ENCODE results near the gene CMKLR1. TPM values are rescaled to one million over a fixed set of nuclear protein-coding genes. Genes with fewer than 3 reads are reported as not detected.

CMKLR1 gene
- total and polyA plus RNA-seq, 2 donors (not counting 1 experiment from before 2014, with no cell fraction given), result 0.06 to 0.54 TPM

DNA sequence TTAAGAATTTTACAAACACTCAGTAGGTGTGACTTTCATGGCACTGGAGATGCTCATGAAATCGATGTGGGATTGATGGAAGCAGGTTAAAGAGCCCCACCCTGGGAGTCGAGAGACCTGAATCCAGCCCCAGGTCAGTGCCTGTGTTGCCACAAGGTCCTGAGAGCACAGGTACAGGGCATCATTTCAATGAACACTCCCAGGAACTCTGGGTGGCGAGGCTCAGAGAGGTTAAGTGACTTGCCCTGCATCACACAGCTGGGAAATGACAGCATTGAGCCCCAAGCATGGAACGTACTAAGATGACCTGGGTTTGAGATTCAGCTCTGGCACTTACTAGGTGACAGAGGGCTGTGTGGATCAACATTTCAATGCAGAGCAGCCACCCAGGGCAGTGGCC is 98.2 kb downstream of the CMKLR1 start:
- Histone ChIP-seq H4K20me1 (ENCODE audit: control insufficient read depth, insufficient read depth, low read length, poor library complexity, severe bottlenecking) (no peaks in the 10 kb centered on the region), H3K9ac (ENCODE audit: low read length) (no peak overlapping the region), H3K36me3 (replicated peaks in 1 of 2; ENCODE audit: control extremely low read depth in 1 of 2, control insufficient read depth in 1 of 2, extremely low read depth in 1 of 2, insufficient read depth in 2 of 2, low read length in 1 of 2) (no peaks in the 10 kb centered on the region), H2AFZ (ENCODE audit: insufficient read depth, low read depth, low read length, poor library complexity, severe bottlenecking) (no peak overlapping the region), H3K4me3 (ENCODE audit: control extremely low read depth in 1 of 5, extremely low read depth in 1 of 5, insufficient read depth in 1 of 5, low read depth in 2 of 5, low read length in 4 of 5) (no peak overlapping the region), H3K27me3 (replicated peaks in 1 of 4; ENCODE audit: control extremely low read depth in 1 of 4, control insufficient read depth in 3 of 4, insufficient read depth in 4 of 4, low read length in 3 of 4) (peaks cover 0 to 8% (median 0%) of the 10 kb centered on the region in 4 experiments), H3K9me3 (ENCODE audit: control extremely low read depth in 1 of 3, control insufficient read depth in 2 of 3, insufficient read depth in 1 of 3, low read length in 2 of 3) (peaks cover 0 to 3% (median 0%) of the 10 kb centered on the region in 3 donors), H3K4me1 (ENCODE audit: control insufficient read depth in 2 of 2, insufficient read depth in 2 of 2, low read length in 2 of 2) (no peaks in the 10 kb centered on the region), H3K79me2 (ENCODE audit: control insufficient read depth, insufficient read depth, low read length) (no peaks in the 10 kb centered on the region), H3K27ac (ENCODE audit: low read length in 2 of 2) (no peak overlapping the region), H3K4me2 (replicated peaks; ENCODE audit: low read depth, low read length, poor library complexity, severe bottlenecking) (no peak overlapping the region)
- H3K9me3 Mint-ChIP-seq (ENCODE audit: insufficient read depth), result no peaks in the 10 kb centered on the region
- no peaks in the 10 kb centered on the region for H3K4me1 Mint-ChIP-seq
- DNase-seq (no peak), ATAC-seq (ENCODE audit: low read depth) (no peak)
- POLR2A ChIA-PET, result no interaction called here
- intact Hi-C loops (cut with micrococcal nuclease), result no loop called here
- peaks cover 22% of the 10 kb centered on the region for H3K27me3 Mint-ChIP-seq
- no peak overlapping the region for H3K27ac Mint-ChIP-seq
- CTCF ChIA-PET, result no interaction called here
- TF ChIP-seq EZH2 (IDR thresholded peaks at IDR 0.05; ENCODE audit: borderline replicate concordance, insufficient read depth, low read depth, low read length, poor library complexity, severe bottlenecking), result no peak
- TF ChIP-seq, protein P1, sequence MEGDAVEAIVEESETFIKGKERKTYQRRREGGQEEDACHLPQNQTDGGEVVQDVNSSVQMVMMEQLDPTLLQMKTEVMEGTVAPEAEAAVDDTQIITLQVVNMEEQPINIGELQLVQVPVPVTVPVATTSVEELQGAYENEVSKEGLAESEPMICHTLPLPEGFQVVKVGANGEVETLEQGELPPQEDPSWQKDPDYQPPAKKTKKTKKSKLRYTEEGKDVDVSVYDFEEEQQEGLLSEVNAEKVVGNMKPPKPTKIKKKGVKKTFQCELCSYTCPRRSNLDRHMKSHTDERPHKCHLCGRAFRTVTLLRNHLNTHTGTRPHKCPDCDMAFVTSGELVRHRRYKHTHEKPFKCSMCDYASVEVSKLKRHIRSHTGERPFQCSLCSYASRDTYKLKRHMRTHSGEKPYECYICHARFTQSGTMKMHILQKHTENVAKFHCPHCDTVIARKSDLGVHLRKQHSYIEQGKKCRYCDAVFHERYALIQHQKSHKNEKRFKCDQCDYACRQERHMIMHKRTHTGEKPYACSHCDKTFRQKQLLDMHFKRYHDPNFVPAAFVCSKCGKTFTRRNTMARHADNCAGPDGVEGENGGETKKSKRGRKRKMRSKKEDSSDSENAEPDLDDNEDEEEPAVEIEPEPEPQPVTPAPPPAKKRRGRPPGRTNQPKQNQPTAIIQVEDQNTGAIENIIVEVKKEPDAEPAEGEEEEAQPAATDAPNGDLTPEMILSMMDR (IDR thresholded peaks at IDR 0.05), result no peak
- 81% methylated on average over 4 of the region's 4 CpGs for WGBS (ENCODE audit: insufficient coverage)
- no peak overlapping the region for H3K4me3 Mint-ChIP-seq

DNA sequence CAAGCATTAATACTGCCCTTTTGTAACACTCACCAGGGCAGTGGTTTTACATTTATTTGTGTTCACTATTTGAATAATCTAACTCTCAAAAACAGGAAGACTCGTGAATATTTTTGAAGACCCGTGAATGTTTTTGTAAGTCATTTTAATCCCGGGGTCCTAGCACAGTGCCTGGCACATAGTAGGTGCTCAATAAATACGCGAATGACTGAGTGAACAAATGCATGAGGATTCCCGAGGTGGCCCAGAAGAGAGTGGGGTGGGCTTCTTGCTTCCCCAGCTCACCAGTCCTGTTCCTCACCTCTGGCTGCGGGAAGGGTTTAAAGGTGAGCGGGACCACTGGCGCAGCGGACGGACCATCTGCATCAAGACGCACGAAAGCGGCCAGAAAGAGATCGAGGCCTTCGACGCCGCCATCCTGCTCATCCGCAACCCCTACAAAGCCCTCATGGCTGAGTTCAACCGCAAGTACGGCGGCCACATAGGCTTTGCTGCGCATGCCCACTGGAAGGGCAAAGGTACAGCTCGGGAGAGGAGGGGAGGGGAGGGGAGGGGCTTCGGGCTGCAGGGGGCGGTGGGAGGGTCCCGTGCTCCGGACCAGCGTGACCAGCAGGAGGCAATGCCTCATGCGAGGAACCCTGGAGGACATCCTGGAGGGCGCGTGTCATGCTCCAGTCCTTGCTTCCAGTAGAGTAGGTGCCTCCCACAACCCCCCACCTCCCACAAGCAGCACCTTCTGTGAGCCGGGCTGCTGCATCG is 98.9 kb downstream of the CMKLR1 start:
- CTCF ChIA-PET, result no interaction called here
- 77% methylated on average over 17 of the region's 34 CpGs for WGBS (ENCODE audit: insufficient coverage)
- peaks cover 24% of the 10 kb centered on the region for H3K27me3 Mint-ChIP-seq
- Histone ChIP-seq H3K4me2 (replicated peaks; ENCODE audit: low read depth, low read length, poor library complexity, severe bottlenecking) (no peak overlapping the region), H3K36me3 (replicated peaks in 1 of 2; ENCODE audit: control extremely low read depth in 1 of 2, control insufficient read depth in 1 of 2, extremely low read depth in 1 of 2, insufficient read depth in 2 of 2, low read length in 1 of 2) (no peaks in the 10 kb centered on the region), H3K4me1 (ENCODE audit: control insufficient read depth in 2 of 2, insufficient read depth in 2 of 2, low read length in 2 of 2) (no peaks in the 10 kb centered on the region), H3K9ac (ENCODE audit: low read length) (no peak overlapping the region), H3K4me3 (ENCODE audit: control extremely low read depth in 1 of 5, extremely low read depth in 1 of 5, insufficient read depth in 1 of 5, low read depth in 2 of 5, low read length in 4 of 5) (no peak overlapping the region), H4K20me1 (ENCODE audit: control insufficient read depth, insufficient read depth, low read length, poor library complexity, severe bottlenecking) (no peaks in the 10 kb centered on the region), H3K79me2 (ENCODE audit: control insufficient read depth, insufficient read depth, low read length) (no peaks in the 10 kb centered on the region), H3K27me3 (replicated peaks in 1 of 4; ENCODE audit: control extremely low read depth in 1 of 4, control insufficient read depth in 3 of 4, insufficient read depth in 4 of 4, low read length in 3 of 4) (peaks cover 0 to 8% (median 0%) of the 10 kb centered on the region in 4 experiments), H3K9me3 (ENCODE audit: control extremely low read depth in 1 of 3, control insufficient read depth in 2 of 3, insufficient read depth in 1 of 3, low read length in 2 of 3) (peaks cover 0 to 3% (median 0%) of the 10 kb centered on the region in 3 donors), H3K27ac (ENCODE audit: low read length in 2 of 2) (no peak overlapping the region), H2AFZ (ENCODE audit: insufficient read depth, low read depth, low read length, poor library complexity, severe bottlenecking) (no peak overlapping the region)
- POLR2A ChIA-PET, result no interaction called here
- ATAC-seq (ENCODE audit: low read depth) (no peak), DNase-seq (no peak)
- H3K27ac Mint-ChIP-seq, result no peak overlapping the region
- no peaks in the 10 kb centered on the region for H3K9me3 Mint-ChIP-seq (ENCODE audit: insufficient read depth)
- intact Hi-C loops (cut with micrococcal nuclease), result no loop called here
- no peak for TF ChIP-seq EZH2 (IDR thresholded peaks at IDR 0.05; ENCODE audit: borderline replicate concordance, insufficient read depth, low read depth, low read length, poor library complexity, severe bottlenecking)
- TF ChIP-seq, protein P1 (IDR thresholded peaks at IDR 0.05), result no peak
- no peak overlapping the region for H3K4me3 Mint-ChIP-seq
- H3K4me1 Mint-ChIP-seq, result no peaks in the 10 kb centered on the region

Measured in B cell (primary cell).